GM12892 (cell line): ENCODE measurements around the gene PERM1.

Source experiments
- POLR2A ChIP-seq: IDR thresholded peaks from 2 replicates; pipeline ENCODE4 v1.6.1; 2011; ENCODE audit warnings: low read depth, low read length, control low read depth
- POLR2AphosphoS5 ChIP-seq: IDR thresholded peaks from 2 replicates; pipeline ENCODE4 v1.6.1; 2011; ENCODE audit warnings: low read depth, low read length, control low read depth

DNA sequence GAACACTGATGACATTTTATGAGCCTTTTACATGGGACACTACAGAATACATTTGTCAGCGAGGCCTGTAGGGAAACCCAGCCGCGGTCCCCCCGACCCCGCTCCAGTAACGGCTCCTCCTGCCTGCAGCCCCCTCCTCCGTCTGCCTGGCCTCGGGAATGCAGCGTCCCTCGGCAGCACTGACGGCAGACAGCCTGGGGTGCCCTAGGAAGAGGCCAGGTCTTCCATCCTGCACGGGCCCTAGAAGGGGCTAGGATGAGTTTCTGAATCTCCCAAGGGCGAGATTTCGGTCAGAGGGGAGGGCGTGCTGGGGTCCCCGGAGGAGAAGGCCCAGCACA lies 49.8 kb downstream of the PERM1 start:
- TF ChIP-seq POLR2A (no peak), POLR2AphosphoS5 (no peak)
